Activated B cell treated with CpG ODN at 0.5 μM for 24 hours (primary cell): Measurements from ENCODE around the gene WIPF3. TPM values are rescaled to one million over a fixed set of nuclear protein-coding genes. Genes with fewer than 3 reads are reported as not detected.

Experiments
- ATAC-seq: fragments of 200-7000 bp; cut with Tn5 transposase; one replicate; pipeline ENCODE4 v1.10.0; 2021; ENCODE audit warnings: low read depth, mild to moderate bottlenecking, moderate library complexity
- CTCF ChIA-PET: fragments of 350-600 bp; sonication (Branson Sonifier 250); formaldehyde crosslinking; loops from one replicate; lab custom pipeline; 2021; ENCODE audit warnings: antibody characterized with exemption; lab: Charles Lee
- POLR2A ChIA-PET: fragments of 350-600 bp; sonication (Branson Sonifier 250); formaldehyde crosslinking; loops from one replicate; lab custom pipeline; 2021; ENCODE audit warnings: antibody characterized with exemption; lab: Charles Lee
- DNase-seq: peaks from one replicate; pipeline ENCODE4 v3.0.0; 2022
- H3K27ac Mint-ChIP-seq: one replicate; pipeline ENCODE4 v1.8.0; 2020; ENCODE audit warnings: mixed read lengths
- H3K27me3 Mint-ChIP-seq: one replicate; pipeline ENCODE4 v1.8.0; 2021; ENCODE audit warnings: mixed read lengths
- H3K36me3 Mint-ChIP-seq: one replicate; pipeline ENCODE4 v1.8.0; 2021; ENCODE audit warnings: low read depth, mixed read lengths
- H3K4me1 Mint-ChIP-seq: one replicate; pipeline ENCODE4 v1.8.0; 2021; ENCODE audit warnings: mixed read lengths
- H3K4me3 Mint-ChIP-seq: one replicate; pipeline ENCODE4 v1.8.0; 2020; ENCODE audit warnings: mild to moderate bottlenecking, mixed read lengths
- H3K9me3 Mint-ChIP-seq: one replicate; pipeline ENCODE4 v1.8.0; 2020; ENCODE audit warnings: mixed read lengths
- intact Hi-C: fragments of 100-400 bp; cut with micrococcal nuclease; formaldehyde crosslinking; loops from one replicate; pipeline ENCODE4 v1.15.1; 2024
- total RNA-seq: library from RNA; stranded (reverse); gene quantifications from 2 replicates; pipeline ENCODE4 v1.2.3, GENCODE V29; 2022
- TF ChIP-seq, protein P1 (sequence below): fragments of 200-600 bp; IDR thresholded peaks from one replicate; pipeline ENCODE4 v1.8.0; 2022; ENCODE audit warnings: antibody characterized with exemption, mild to moderate bottlenecking

Gene WIPF3
- total RNA-seq, 1 donor from 2014 or later, result not detected

- intact Hi-C loops, result no loop called here
- H3K4me3 Mint-ChIP-seq, result no peak overlapping the region
Observed at GRCh38 chr7:29865526-29865925, 59.2 kb downstream of the WIPF3 start.

DNA sequence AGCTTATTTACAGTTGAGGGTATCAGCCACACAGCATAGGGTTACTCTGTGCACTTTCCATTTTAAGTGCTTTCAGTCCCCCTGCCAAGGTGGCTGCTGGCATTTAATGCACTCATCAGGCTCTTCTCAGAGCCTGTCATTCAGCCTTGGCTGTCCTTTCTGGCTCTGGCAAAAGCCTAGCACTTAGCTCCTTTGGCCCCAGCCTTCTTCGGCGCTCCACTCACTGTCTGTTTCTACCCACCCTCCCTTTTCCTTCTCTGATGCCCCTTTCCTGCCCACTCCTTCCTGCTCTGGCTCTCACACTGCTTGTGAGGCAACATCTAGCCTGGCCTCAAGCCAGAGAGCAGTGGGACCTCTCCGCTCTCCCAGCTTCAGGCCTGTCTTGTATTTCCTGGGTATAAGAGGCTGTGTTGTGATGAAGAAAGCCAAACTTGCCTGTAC lies 60.2 kb downstream of the WIPF3 start:
- intact Hi-C loops, result no loop called here
- TF ChIP-seq, protein P1, sequence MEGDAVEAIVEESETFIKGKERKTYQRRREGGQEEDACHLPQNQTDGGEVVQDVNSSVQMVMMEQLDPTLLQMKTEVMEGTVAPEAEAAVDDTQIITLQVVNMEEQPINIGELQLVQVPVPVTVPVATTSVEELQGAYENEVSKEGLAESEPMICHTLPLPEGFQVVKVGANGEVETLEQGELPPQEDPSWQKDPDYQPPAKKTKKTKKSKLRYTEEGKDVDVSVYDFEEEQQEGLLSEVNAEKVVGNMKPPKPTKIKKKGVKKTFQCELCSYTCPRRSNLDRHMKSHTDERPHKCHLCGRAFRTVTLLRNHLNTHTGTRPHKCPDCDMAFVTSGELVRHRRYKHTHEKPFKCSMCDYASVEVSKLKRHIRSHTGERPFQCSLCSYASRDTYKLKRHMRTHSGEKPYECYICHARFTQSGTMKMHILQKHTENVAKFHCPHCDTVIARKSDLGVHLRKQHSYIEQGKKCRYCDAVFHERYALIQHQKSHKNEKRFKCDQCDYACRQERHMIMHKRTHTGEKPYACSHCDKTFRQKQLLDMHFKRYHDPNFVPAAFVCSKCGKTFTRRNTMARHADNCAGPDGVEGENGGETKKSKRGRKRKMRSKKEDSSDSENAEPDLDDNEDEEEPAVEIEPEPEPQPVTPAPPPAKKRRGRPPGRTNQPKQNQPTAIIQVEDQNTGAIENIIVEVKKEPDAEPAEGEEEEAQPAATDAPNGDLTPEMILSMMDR, result no peak
- Mint-ChIP-seq H3K27me3 (peaks cover 20% of the 10 kb centered on the region), H3K4me3 (no peak overlapping the region), H3K9me3 (no peaks in the 10 kb centered on the region), H3K4me1 (no peaks in the 10 kb centered on the region), H3K36me3 (no peaks in the 10 kb centered on the region), H3K27ac (no peak overlapping the region)
- ChIA-PET CTCF (no interaction called here), POLR2A (no interaction called here)
- no peak for DNase-seq
- no peak for ATAC-seq

More at GRCh38 chr7:29865526-29865925, 59.2 kb downstream of the WIPF3 start:
- no peaks in the 10 kb centered on the region for H3K36me3 Mint-ChIP-seq
- H3K27me3 Mint-ChIP-seq, result peaks cover 19% of the 10 kb centered on the region
- H3K4me1 Mint-ChIP-seq, result no peaks in the 10 kb centered on the region
- DNase-seq (no peak), ATAC-seq (no peak)
- no peak overlapping the region for H3K27ac Mint-ChIP-seq
- TF ChIP-seq, protein P1, result no peak
- ChIA-PET CTCF (no interaction called here), POLR2A (no interaction called here)
- H3K9me3 Mint-ChIP-seq, result no peaks in the 10 kb centered on the region

- no peaks in the 10 kb centered on the region for H3K9me3 Mint-ChIP-seq
- peaks cover 19% of the 10 kb centered on the region for H3K27me3 Mint-ChIP-seq
- no peak overlapping the region for H3K4me3 Mint-ChIP-seq
- DNase-seq (no peak), ATAC-seq (no peak)
- no peaks in the 10 kb centered on the region for H3K36me3 Mint-ChIP-seq
- ChIA-PET CTCF (interaction anchor here (0.6 kb wide), 1 partner anchor 237 kb away, joined by 3 read pairs; no protein-coding TSS in a partner anchor), POLR2A (no interaction called here)
- intact Hi-C loops, result loop anchor here (10.0 kb wide), 2 partner anchors 403 to 947 kb away; no protein-coding TSS in a partner anchor
- H3K27ac Mint-ChIP-seq, result no peak overlapping the region
- TF ChIP-seq, protein P1, result no peak
- H3K4me1 Mint-ChIP-seq, result no peaks in the 10 kb centered on the region
Observed at GRCh38 chr7:29871787-29872398, 65.6 kb downstream of the WIPF3 start.

GRCh38 chr7:29873644-29874294 lies 67.5 kb downstream of the WIPF3 start:
- ATAC-seq (no peak), DNase-seq (no peak)
- intact Hi-C loops, result loop anchor here (10.0 kb wide), 2 partner anchors 401 to 949 kb away; no protein-coding TSS in a partner anchor
- H3K4me1 Mint-ChIP-seq, result peaks cover 3% of the 10 kb centered on the region
- H3K4me3 Mint-ChIP-seq, result no peak overlapping the region
- ChIA-PET POLR2A (no interaction called here), CTCF (no interaction called here)
- peaks cover 17% of the 10 kb centered on the region for H3K27me3 Mint-ChIP-seq
- TF ChIP-seq, protein P1, result no peak
- H3K9me3 Mint-ChIP-seq, result no peaks in the 10 kb centered on the region
- no peak overlapping the region for H3K27ac Mint-ChIP-seq
- H3K36me3 Mint-ChIP-seq, result no peaks in the 10 kb centered on the region

GRCh38 chr7:29875741-29876140 lies 69.4 kb downstream of the WIPF3 start:
- H3K36me3 Mint-ChIP-seq, result no peaks in the 10 kb centered on the region
- no peak overlapping the region for H3K4me3 Mint-ChIP-seq
- H3K27ac Mint-ChIP-seq, result no peak overlapping the region
- no peaks in the 10 kb centered on the region for H3K9me3 Mint-ChIP-seq
- intact Hi-C loops, result loop anchor here (10.0 kb wide), 2 partner anchors 399 to 951 kb away; no protein-coding TSS in a partner anchor
- H3K27me3 Mint-ChIP-seq, result peaks cover 7% of the 10 kb centered on the region
- ATAC-seq (no peak), DNase-seq (no peak)
- CTCF ChIA-PET, result interaction anchor here (3.4 kb wide), 1 partner anchor 689 kb away, joined by 23 read pairs; no protein-coding TSS in a partner anchor
- peaks cover 3% of the 10 kb centered on the region for H3K4me1 Mint-ChIP-seq
- TF ChIP-seq, protein P1, result no peak
- POLR2A ChIA-PET, result no interaction called here
